GOT3 (cell line): ENCODE measurements around the gene ZNF426.
"Not testable (repeated sequence)": the region's sequence is repeated elsewhere in the genome, so short reads cannot be mapped to it uniquely, and the experiment has no call there.

ENCODE experiments used
- DNase-seq: peaks from one replicate; lab custom pipeline; 2025; ENCODE audit warnings: mixed read lengths; lab: John Stamatoyannopoulos, UW

Gene ZNF426

DNA sequence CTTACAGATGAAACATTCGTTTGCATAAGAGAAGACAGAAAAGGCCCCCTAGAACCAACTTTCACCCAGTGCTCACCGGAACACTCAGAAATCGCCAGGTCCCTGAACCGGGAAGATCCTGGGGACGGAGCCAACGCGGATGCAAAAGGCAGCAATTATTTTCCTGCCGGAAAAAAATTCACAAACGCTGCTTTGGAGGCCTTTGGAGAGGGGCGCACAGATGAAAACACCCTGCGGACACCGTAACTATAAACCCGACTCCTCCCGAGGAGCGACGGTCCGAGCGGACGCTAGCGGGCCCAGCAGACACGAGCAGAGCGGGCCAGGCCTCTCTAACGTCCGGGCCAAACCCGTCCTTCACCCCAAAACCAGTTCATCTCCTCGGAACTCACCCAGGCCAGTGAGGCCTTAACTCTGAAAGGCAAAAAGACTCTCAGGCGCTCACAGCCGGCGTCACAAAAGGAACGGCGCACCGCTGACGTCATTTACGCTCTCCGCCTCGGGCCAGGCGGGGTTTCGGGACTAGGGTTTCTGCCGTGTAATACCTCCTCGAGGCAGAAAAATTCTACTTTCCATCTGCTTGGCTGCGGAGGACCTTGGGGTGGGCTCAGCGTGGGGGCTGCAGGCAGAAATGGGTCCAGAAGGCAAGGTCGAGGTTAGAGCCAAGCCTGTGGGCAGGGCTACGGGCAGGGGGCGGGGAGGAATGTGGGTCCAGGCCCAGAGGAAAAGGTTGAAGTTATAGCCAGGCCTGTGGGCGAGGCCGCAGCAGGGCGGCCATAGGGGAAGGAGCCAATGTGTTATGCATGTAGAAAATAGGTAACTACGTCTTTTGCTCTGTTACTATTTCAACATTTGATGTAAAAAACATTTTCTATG lies at the start of gene ZNF426:
TSS of gene ZNF426 (minus strand) at position 463 of the 876 bp plus-strand sequence. CDS start 2,413 bp downstream, outside the sequence.
- DNase-seq, result peak; percentile 32

DNA sequence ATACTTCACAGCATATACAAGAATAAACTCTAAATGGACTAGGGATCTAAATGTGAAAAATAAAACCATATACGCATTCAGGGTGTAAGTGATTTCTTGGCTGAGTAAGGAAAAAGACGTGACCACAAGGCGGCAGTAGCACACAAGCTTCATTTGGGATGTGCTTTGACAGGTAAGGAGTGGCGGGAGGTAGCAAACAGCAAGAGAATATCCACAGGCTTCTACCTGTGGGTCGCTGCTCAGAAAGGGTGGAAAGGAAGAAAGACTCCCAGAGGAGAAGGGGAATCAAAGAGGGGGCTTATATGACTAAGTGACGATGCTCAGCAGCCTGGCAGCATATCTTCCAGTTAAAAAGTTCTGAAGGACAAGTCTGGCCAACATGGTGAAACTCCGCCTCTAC lies 48.3 kb upstream of the ZNF426 start:
- no peak for DNase-seq

DNA sequence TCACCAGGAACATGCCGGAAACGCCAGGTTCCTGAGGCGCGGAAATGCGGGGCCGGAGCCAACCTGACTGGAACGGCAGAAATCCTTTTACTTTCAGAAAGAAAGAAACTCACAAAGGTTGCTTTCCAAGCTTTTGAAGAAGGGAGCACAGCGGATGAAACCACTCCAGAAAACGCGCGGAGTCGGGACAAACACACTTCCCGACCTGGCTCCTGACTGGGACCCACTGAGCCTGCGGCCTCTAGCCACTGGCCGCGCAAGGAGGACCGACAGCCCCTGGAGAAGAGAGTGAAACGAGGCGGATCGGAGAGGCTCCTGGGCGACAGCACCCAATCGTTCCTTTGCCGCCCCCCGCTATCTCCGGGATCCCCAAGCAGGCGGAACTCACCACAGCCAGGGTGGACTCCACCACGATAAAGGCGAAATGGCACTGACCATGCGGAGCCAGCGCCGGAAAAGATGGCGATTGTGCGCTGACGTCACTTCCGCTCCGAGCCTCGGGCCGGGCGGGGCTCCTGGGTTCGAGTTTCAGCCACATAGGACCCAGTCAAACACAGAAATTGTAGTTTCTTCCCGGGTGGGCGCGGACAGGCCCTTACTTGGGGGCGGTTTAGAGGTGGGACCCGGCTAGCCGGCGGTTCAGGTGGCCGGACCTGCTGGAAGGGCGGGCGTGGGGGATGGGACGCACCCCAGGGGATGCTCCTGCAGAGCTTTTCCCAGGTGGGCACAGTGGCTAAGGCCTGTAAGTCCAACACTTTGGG lies 45.8 kb upstream of the ZNF426 start, which contains the start of gene ZNF121:
TSS of gene ZNF121 (minus strand) at position 432 of the 761 bp plus-strand sequence. CDS start 16,407 bp downstream, outside the sequence.
- DNase-seq, result peak; percentile 42

DNA sequence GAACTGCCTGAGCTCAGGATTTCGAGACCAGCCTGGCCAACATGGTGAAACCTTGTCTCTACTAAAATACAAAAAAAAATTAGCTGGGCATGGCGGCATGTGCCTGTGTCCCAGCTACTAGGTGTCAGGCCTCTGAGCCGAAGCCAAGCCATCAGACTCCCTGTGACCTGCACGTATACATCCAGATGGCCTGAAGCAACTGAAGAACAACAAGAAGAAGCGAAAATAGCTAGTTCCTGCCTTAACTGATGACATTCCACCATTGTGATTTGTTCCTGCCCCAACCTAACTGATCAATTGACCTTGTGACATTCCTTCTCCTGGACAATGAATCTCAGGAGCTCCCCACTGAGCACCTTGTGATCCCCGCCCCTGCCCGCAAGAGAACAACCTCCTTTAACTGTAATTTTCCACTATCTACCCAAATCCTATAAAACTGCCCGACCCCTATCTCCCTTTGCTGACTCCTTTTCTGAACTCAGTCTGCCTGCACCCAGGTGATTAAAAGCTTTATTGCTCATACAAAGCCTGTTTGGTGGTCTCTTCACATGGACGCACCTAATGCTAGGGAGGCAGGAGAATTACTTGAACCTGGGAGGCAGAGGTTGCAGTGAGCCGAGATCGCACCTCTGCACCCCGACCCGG lies 43.8 kb upstream of the ZNF426 start:
- not testable (repeated sequence) for DNase-seq

DNA sequence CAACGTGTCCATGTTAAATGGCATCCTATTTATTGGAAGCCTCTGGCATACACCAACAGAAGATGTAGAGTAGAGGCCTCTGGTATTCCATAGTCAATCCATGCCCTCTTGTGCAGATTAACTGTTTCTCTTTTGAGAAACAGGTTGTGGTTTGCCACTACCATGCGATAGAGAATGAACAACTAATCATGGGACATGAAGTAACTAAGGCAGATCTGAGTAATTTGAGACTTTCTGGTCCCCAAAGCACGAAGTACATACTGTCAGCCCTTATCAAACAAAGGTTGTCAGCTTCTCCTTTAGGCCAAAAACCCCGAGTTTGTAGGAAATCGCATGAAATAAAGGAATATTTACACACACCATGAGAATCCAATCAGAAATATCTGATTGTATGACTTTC lies 42.3 kb upstream of the ZNF426 start:
- DNase-seq, result no peak

DNA sequence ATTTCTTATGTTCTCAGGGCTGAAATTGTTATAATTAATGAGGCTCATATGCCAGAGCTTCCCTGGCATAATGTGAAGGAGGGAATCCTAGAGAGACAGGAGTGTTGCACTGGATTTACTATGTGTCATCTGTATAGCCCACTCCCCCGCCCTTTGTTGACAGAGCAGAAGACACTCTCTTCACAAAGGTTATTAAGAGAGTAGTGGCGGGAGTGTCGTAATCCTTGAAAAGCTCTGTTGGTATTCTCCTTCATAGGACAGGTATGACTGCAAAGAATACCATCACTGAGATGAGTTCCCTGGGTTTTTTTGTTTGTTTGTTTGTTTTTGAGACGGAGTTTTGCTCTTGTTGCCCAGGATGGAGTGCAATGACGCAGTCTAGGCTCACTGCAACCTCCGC lies 31.8 kb upstream of the ZNF426 start:
- no peak for DNase-seq

DNA sequence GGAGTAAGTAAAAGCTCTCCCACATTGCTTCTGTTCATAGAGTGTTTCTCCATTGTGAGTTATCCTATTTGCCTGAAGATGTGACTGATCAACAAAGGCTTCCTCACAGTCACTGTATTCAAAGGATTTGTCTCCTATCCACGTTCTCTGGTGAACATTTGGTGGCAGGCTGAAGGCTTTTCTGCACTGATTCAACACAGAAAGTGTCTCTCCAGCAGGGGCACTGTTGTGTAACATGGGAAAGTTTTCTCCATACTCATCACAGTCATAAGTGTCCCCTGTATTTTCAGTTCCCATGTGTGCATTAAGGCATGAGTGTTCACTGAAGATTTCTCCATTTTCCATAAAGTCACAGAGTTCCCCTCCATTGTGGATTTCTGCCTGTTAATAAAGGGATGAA lies 28.3 kb upstream of the ZNF426 start:
- no peak for DNase-seq

DNA sequence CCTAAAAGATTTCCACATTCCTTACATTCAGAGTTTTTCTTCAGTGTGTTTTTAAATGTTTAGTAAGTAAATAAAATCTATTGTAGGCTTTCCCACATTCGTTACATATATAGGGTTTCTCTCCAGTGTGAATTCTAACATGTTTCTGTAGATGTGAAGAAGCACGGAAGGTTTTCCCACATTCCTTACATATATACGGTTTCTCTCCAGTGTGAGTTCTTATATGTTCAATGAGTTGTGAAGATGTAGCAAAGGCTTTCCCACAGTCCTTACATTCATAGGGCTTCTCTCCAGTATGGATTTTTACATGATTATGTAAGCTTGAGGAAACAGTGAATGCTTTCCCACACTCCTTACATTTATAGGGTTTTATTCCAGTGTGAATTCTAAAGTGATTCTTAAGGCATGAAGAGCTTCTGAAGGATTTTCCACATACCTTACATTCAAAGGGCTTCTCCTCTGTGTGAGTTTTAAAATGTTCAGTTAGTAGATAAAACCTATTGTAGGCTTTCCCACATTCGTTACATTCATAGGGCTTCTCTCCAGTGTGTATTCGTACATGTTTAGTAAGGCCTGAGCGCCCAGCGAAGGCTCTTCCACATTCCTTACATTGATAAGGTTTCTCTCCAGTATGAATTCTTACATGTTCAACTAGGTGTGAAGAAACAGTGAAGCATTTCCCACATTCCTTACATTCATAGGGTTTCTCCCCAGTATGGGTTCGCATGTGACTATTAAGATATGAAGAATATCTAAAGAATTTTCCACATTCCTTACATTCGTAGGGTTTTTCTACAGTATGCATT lies 27.7 kb upstream of the ZNF426 start:
- no peak for DNase-seq

DNA sequence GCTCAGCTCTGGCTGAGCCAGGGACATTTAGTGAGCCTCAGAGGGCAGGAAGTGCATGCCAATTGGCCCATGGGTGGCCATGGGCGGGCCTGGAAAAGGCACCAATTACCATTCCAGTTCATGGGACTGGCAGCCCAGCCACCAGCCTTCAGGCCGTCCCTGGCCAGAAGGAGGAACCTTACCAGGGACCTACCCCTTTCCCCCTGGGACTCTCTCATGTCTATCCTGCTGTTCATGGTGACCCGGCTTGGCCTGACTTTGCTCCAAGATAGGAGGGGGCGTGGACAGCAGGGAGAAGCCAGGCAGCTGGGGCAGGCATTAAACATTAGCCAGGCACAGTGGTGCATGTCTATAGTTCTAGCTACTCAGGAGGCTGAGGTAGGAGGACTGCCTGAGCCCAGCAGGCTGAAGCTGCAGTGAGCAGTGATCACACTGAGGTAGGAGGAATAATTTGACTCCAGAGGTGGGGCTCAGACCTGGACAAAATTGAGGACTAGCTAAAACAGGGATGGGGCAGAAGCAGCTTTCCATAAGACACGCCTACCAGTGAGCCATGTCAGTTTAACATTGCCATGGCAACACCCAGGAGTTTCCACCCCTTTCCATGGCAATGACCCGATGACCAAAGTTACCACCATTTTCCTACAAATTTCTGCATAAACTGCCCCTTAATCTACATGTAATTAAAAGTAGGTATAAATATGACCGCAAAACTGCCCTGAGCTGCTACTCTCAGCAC lies 14.3 kb upstream of the ZNF426 start:
- no peak for DNase-seq

DNA sequence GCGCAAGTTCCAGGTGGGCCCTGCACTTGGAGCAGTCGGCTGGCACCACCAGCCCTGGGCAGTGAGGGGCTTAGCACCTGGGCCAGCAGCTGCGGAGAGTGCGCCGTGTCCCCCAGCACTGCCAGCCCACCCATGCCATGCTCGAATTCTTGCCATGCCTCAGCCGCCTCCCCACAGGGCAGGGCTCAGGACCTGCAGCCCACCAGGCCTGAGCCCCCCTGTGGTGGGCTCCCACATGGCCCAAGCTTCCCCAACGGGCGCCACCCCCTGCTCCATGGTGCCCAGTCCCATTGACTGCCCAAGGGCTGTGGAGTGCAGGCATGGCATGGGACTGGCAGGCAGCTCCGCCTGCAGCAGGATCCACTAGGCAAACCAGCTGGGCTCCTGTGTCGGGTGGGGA lies 9.4 kb upstream of the ZNF426 start:
- no peak for DNase-seq

DNA sequence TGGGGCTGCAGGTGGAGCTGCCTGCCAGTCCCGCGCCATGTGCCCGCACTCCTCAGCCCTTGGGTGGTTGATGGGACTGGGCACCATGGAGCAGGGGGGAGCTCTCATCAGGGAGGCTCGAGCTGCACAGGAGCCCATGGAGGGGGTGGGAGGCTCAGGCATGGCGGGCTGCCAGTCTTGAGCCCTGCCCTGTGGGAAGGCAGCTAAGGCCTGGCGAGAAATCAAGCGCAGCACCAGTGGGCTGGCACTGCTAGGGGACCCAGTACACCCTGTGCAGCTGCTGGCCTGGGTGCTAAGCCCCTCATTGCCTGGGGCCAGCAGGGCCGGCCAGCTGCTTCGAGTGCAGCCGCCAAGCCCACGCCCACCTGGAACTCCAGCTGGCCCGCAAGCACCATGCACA lies 2.8 kb upstream of the ZNF426 start:
- not testable (repeated sequence) for DNase-seq

DNA sequence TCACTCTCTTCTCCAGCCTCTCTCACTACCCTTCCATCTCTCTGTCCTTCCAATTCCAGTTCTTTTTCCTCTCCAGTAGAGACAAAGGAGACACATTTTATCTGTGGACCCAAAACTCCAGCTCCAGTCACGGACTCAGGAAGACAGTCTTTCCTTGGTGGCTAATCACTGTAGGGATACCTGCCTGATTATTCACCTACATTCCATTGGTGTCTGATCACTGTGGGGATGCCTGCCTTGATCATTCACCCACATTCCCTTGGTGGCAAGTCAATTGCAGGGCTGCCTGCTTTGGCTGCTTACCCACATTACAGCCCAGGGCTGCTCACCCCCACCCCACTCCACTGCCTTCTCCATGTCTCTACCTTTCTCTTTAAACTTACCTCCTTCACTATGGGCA lies 1.5 kb upstream of the ZNF426 start:
- not testable (repeated sequence) for DNase-seq

DNA sequence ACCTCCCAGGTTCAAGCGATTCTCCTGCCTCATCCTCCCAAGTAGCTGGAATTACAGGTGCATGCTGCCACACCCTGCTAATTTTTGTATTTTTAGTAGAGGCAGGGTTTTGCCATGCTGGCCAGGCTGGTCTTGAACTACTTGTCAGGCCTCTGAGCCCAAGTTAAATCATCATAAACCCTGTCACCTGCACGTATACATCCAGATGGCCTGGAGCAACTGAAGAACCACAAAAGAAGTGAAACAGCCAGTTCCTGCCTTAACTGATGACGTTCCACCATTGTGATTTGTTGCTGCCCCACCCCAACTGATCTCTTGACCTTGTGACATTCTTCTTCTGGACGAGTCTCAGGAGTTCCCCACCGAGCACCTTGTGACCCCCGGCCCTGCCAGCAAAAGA lies 756 bp upstream of the ZNF426 start:
- DNase-seq, result not testable (repeated sequence)

DNA sequence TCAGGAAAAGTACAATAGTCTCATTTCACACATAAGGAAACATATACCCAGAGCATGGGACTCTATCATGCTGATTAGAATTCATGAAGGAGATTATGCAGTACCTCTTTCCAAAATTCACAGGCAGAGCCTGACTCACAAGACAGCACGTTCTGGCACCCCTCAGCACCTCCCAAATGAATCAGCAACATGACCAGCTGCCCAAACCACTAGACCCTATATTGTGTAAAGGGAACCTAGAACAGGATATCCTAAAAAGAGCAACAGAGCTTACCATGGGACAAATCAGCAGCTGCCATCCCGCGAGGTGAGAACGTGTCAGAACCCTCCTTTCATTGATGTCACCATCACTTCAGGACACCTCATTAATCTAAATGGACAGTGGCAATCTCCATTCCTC lies 2.5 kb downstream of the ZNF426 start:
- no peak for DNase-seq

DNA sequence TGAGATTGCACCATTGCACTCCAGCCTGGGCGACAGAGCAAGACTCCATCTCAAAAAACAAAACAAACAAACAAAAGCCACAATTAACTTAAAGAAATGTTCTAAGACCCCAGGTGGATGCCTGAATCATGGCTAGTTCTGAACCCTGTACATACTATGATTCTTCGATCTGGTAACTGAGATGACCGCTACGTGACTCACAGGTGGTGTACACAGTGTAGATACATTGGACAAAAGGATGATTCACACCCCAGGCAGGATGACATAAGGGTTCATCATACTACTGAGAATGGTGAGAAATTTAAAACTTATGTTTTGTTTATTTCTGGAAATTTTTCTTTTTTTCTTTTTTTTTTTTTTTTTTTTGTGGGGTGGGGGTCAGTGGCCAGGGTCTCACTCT lies 6.5 kb downstream of the ZNF426 start:
- no peak for DNase-seq

DNA sequence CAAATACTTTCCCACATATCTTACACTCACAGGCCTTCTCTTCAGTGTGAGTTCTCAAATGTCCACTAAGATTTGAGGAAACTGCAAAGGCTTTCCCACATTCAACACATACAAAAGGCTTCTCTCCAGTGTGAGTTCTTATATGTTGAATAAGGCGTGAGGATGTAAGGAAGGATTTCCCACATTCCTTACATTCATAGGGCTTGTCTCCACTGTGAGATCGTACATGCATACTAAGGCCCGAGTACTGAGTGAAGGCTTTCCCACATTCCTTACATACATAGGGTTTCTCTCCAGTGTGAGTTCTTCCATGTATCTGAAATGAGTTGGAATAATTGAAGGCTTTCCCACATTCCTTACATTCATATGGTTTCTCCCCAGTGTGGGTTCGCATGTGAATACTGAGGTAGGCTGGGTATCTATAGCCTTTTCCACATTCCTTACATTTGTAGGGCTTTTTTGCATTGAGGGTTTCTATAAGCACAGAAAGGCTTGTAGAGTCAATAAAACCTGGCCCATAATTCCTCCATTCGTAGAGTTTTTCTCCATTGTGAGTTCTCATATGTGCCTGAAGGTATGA lies 9.6 kb downstream of the ZNF426 start:
- no peak for DNase-seq

DNA sequence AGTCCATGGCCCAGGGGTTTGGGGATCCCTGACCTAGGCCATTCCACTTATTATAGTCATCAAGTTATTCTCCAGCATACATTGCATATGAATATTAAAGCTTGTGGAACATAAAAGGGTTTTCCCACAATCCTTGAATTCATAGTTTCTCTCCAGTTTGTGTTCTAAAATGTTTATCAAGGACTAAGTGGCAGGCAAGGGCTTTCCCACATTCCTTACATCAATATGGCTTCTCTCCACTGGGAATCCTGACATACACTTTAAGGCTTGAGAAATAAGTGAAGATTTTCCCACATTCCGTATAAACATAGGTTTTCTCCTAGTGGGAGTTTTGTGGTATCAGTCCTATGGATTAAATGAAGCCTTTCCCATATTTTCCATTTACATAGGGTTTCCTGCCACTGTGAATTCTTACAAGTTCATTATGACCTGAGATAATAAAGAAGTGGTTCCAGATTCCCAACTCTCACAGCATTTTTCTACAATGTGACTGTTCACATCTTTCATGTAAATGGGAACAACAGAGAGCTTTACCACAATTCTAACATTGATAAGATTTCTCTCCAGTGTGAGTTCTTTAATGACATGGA lies 14.5 kb downstream of the ZNF426 start:
- no peak for DNase-seq

DNA sequence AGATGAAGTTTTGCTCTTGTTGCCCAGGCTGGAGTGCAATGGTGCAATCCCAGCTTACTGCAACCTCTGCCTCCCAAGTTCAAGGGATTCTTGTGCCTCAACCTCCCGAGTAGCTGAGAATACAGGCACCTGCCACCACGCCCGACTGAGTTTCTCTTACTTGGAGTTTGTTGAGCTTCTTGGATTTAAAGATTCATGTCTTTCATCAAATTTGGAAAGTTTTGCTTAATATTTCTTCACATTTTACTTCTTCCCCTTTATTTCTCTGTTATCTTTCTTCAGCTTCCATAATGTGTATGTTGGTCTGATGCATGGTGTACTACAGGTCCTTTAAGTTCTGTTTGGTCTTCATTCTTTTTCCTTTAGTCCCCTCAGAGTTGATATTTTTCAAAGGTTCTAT lies 31.2 kb downstream of the ZNF426 start:
- no peak for DNase-seq

DNA sequence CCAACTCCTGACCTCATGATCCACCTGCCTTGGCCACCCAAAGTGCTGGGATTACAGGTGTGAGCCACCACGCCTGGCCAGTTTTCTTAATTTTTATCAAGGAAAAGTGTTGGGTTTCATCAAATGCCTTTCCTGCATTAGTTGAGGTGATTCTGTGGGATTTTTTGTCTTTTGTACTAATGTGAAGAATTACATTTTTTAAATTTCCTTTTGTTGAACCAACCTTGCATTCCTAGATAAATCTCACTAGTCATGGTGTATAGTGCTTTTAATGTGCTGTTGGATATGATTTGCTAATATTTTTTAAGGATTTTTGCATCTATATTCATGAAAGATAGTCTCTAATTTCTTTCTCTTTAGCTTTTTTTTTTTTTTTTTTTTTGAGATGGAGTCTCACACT lies 37.6 kb downstream of the ZNF426 start:
- no peak for DNase-seq
